Gastroesophageal sphincter (tissue), 4 donors: ENCODE data around the gene AMZ1. TPM values are rescaled to one million over a fixed set of nuclear protein-coding genes. Genes with fewer than 3 reads are reported as not detected.

Source experiments
- ATAC-seq: fragments of 150-250 bp; one replicate; pipeline ENCODE4 v1.9.1; 2016; ENCODE audit warnings: mild to moderate bottlenecking, moderate library complexity
- H3K27ac ChIP-seq, 4 donors: fragments of 200-600 bp; sonication (generic) in 3 of 4; 1 replicate in 3 of 4; 2 replicates in 1 of 4; pipeline ENCODE4 v1.5.1; 2016 to 2019
- H3K27me3 ChIP-seq: fragments of 200-600 bp; sonication (generic); one replicate; pipeline ENCODE4 v1.5.1; 2019
- H3K36me3 ChIP-seq, 2 donors: fragments of 200-600 bp; sonication (generic); one replicate each; pipeline ENCODE4 v1.5.1; 2019; ENCODE audit warnings: control low read depth in 1 of 2
- H3K4me1 ChIP-seq, 3 donors: fragments of 200-600 bp; sonication (generic); 1 replicate in 2 of 3; 2 replicates in 1 of 3; pipeline ENCODE4 v1.5.1; 2016 to 2019; ENCODE audit warnings: control low read depth in 2 of 3
- H3K4me3 ChIP-seq, 2 donors: fragments of 200-600 bp; sonication (generic); one replicate each; pipeline ENCODE4 v1.5.1; 2019; ENCODE audit warnings: mild to moderate bottlenecking in 1 of 2, moderate library complexity in 1 of 2
- H3K9me3 ChIP-seq, 3 donors: fragments of 200-600 bp; sonication (generic); one replicate each; pipeline ENCODE4 v1.5.1; 2017 to 2019; ENCODE audit warnings: control low read depth in 2 of 3
- CTCF ChIP-seq, 4 experiments: fragments of 200-600 bp in 2 of 4; fragments of 450-650 bp in 2 of 4; sonication (generic) in 1 of 4; IDR thresholded peaks; one replicate each; pipeline ENCODE4 v1.5.1; 2017 to 2019; ENCODE audit warnings: antibody characterized with exemption in 4 of 4, mild to moderate bottlenecking in 2 of 4, moderate library complexity in 2 of 4
- EP300 ChIP-seq: sonication (generic); formaldehyde crosslinking; IDR thresholded peaks from one replicate; pipeline ENCODE4 v1.6.1; 2017; ENCODE audit warnings: antibody characterized with exemption, mild to moderate bottlenecking
- POLR2A ChIP-seq, 2 donors: fragments of 450-650 bp; IDR thresholded peaks; one replicate each; pipeline ENCODE4 v1.6.1; 2017; ENCODE audit warnings: antibody characterized with exemption in 2 of 2, mild to moderate bottlenecking in 2 of 2, moderate library complexity in 1 of 2
- POLR2AphosphoS5 ChIP-seq: sonication (generic); formaldehyde crosslinking; IDR thresholded peaks from one replicate; pipeline ENCODE4 v1.6.1; 2017; ENCODE audit warnings: antibody characterized with exemption
- WGBS, 2 donors: methylation state at CpG; one replicate each; pipeline ENCODE4 v1.1.5; 2018; ENCODE audit warnings: low coverage in 1 of 2; 5-methylcytosine and 5-hydroxymethylcytosine counted together
- total RNA-seq, 4 donors: library from RNA; depleted of rRNA; stranded (reverse); fragments of >200 nt; gene quantifications; one replicate each; pipeline ENCODE4 v1.1.0, GENCODE V29; 2016

AMZ1 gene
- total RNA-seq, 4 donors from 2014 or later = 0.12 to 0.62 (median 0.32) TPM

GRCh38 chr7:2644562-2645273 lies 43.3 kb upstream of the AMZ1 start:
- peaks cover 0 to 34% of the 10 kb centered on the region in 2 donors for H3K36me3 ChIP-seq
- TF ChIP-seq CTCF (IDR thresholded peaks at IDR 0.05) = no peak
- no peak for TF ChIP-seq POLR2A (IDR thresholded peaks at IDR 0.05)
- no peak for TF ChIP-seq EP300
- TF ChIP-seq POLR2AphosphoS5 = no peak
- H3K4me3 ChIP-seq = no peak overlapping the region
- no peak for ATAC-seq
- WGBS, 2 donors = no CpG with 5 or more reads among the region's 18 CpGs
- H3K27ac ChIP-seq = no peak overlapping the region
- peaks cover 0 to 50% (median 25%) of the 10 kb centered on the region in 3 donors for H3K4me1 ChIP-seq
- H3K9me3 ChIP-seq = no peaks in the 10 kb centered on the region
- H3K27me3 ChIP-seq = no peaks in the 10 kb centered on the region

- ATAC-seq = no peak
- no peaks in the 10 kb centered on the region for H3K9me3 ChIP-seq
- WGBS, 2 donors = 100% methylated on average over 1 of the region's 14 CpGs; no CpG with 5 or more reads in 1 of the 2 donors
- no peaks in the 10 kb centered on the region for H3K27me3 ChIP-seq
- H3K4me3 ChIP-seq = no peak overlapping the region
- peaks cover 0 to 41% of the 10 kb centered on the region in 2 donors for H3K36me3 ChIP-seq
- no peak for TF ChIP-seq EP300
- TF ChIP-seq POLR2A (IDR thresholded peaks at IDR 0.05) = no peak
- TF ChIP-seq POLR2AphosphoS5 = no peak
- peaks cover 0 to 43% (median 25%) of the 10 kb centered on the region in 3 donors for H3K4me1 ChIP-seq
- no peak overlapping the region for H3K27ac ChIP-seq
Measured at GRCh38 chr7:2645274-2645868, 42.6 kb upstream of the AMZ1 start.

GRCh38 chr7:2646336-2646679 lies 41.7 kb upstream of the AMZ1 start:
- no peak overlapping the region for H3K27ac ChIP-seq
- peaks cover 0 to 50% of the 10 kb centered on the region in 2 donors for H3K36me3 ChIP-seq
- H3K9me3 ChIP-seq = no peaks in the 10 kb centered on the region
- TF ChIP-seq POLR2A (IDR thresholded peaks at IDR 0.05) (no peak), EP300 (no peak), POLR2AphosphoS5 (no peak), CTCF (IDR thresholded peaks at IDR 0.05) (no peak)
- H3K4me1 ChIP-seq = peaks cover 0 to 34% (median 18%) of the 10 kb centered on the region in 3 donors
- H3K27me3 ChIP-seq = no peaks in the 10 kb centered on the region
- WGBS, 2 donors = no CpG with 5 or more reads among the region's 10 CpGs
- no peak overlapping the region for H3K4me3 ChIP-seq
- no peak for ATAC-seq

GRCh38 chr7:2646680-2647571 lies 41.1 kb upstream of the AMZ1 start:
- H3K27me3 ChIP-seq = no peaks in the 10 kb centered on the region
- no peak for ATAC-seq
- H3K4me3 ChIP-seq = no peak overlapping the region
- TF ChIP-seq CTCF (IDR thresholded peaks at IDR 0.05) (no peak), POLR2A (IDR thresholded peaks at IDR 0.05) (no peak), POLR2AphosphoS5 (no peak), EP300 (no peak)
- peaks cover 0 to 27% (median 15%) of the 10 kb centered on the region in 3 donors for H3K4me1 ChIP-seq
- no peaks in the 10 kb centered on the region for H3K9me3 ChIP-seq
- no CpG with 5 or more reads among the region's 73 CpGs for WGBS, 2 donors
- no peak overlapping the region for H3K27ac ChIP-seq
- peaks cover 0 to 57% of the 10 kb centered on the region in 2 donors for H3K36me3 ChIP-seq

- Histone ChIP-seq H3K27ac (no peak overlapping the region), H3K36me3 (peaks cover 0 to 64% of the 10 kb centered on the region in 2 donors), H3K9me3 (no peaks in the 10 kb centered on the region), H3K4me3 (no peak overlapping the region), H3K4me1 (peaks cover 0 to 24% (median 13%) of the 10 kb centered on the region in 3 donors), H3K27me3 (no peaks in the 10 kb centered on the region)
- TF ChIP-seq POLR2A (IDR thresholded peaks at IDR 0.05) (no peak), CTCF (IDR thresholded peaks at IDR 0.05) (no peak), EP300 (no peak), POLR2AphosphoS5 (no peak)
- 88% methylated on average over 5 of the region's 15 CpGs; no CpG with 5 or more reads in 1 of the 2 donors for WGBS, 2 donors
- ATAC-seq = no peak
Measured at GRCh38 chr7:2647594-2648172, 40.3 kb upstream of the AMZ1 start.
